Measurements from ENCODE around the gene ZEB1.

ZEB1 gene

DNA sequence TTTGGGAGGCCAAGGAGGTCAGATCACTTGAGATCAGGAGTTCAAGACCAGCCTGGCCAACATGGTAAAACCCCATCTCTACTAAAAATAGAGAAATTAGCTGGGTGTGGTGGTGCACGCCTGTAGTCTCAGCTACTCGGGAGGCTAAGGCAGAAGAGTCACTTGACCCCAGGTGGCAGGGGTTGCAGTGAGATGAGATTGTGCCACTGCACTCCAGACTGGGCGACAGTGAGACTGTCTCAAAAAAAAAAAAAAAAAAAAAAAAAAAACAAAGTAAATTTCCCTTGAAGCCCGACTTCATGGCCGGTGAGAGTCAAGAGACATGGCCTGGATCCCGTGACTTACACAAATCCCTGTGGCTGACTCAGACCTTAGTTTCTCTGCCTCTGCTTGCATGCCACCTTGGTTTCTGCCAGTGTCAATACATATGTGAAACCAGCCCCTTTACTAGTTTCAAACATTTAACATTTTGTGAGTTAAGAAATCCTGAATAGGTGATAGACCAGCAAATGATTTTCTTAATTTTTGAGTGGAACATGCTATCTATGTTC lies 62.8 kb downstream of the ZEB1 start:
- no CpG with 5 or more reads among the region's 6 CpGs for WGBS, 2 donors (ENCODE audit: extremely low coverage in 2 of 2, insufficient read length in 2 of 2, insufficient replicate concordance in 1 of 2)
- Histone ChIP-seq H3K27me3 (ENCODE audit: control insufficient read depth in 3 of 3, insufficient read depth in 3 of 3, low read depth in 1 of 3, low read length in 3 of 3) (no peaks in the 10 kb centered on the region), H3K4me2 (ENCODE audit: insufficient read depth, low read length, poor library complexity, severe bottlenecking) (no peak overlapping the region), H3K27ac (replicated peaks; ENCODE audit: low read length) (no peak overlapping the region), H3K23ac (ENCODE audit: low read depth, low read length, poor library complexity) (no peak overlapping the region), H3K14ac (ENCODE audit: low read length) (no peak overlapping the region), H2BK120ac (ENCODE audit: low read depth, low read length) (no peak overlapping the region), H2BK15ac (ENCODE audit: low read length) (no peak overlapping the region), H3K9me3 (replicated peaks in 1 of 2; ENCODE audit: control insufficient read depth in 2 of 2, insufficient read depth in 1 of 2, low read depth in 1 of 2, low read length in 2 of 2) (no peaks in the 10 kb centered on the region), H2BK12ac (ENCODE audit: low read length) (no peak overlapping the region), H2BK5ac (ENCODE audit: low read length) (no peak overlapping the region), H3K18ac (ENCODE audit: low read length) (no peak overlapping the region), H3K36me3 (replicated peaks in 1 of 2; ENCODE audit: control insufficient read depth in 2 of 2, insufficient read depth in 2 of 2, low read length in 2 of 2) (peaks cover 0 to 2% of the 10 kb centered on the region in 2 donors), H3K9ac (ENCODE audit: low read depth, low read length, poor library complexity) (no peak overlapping the region), H3K4ac (ENCODE audit: low read length) (no peak overlapping the region), H2AK5ac (ENCODE audit: low read depth, low read length) (no peak overlapping the region), H3K79me1 (ENCODE audit: low read depth, low read length) (no peaks in the 10 kb centered on the region), H2AFZ (ENCODE audit: low read length) (no peak overlapping the region), H4K91ac (ENCODE audit: low read depth, low read length, poor library complexity) (no peak overlapping the region), H4K8ac (ENCODE audit: low read depth, low read length) (no peak overlapping the region), H3K4me3 (ENCODE audit: low read length in 2 of 2) (no peak overlapping the region), H3K4me1 (ENCODE audit: control insufficient read depth in 2 of 2, insufficient read depth in 1 of 2, low read depth in 1 of 2, low read length in 2 of 2) (no peaks in the 10 kb centered on the region)
- no peak for DNase-seq (ENCODE audit: low spot score)

DNA sequence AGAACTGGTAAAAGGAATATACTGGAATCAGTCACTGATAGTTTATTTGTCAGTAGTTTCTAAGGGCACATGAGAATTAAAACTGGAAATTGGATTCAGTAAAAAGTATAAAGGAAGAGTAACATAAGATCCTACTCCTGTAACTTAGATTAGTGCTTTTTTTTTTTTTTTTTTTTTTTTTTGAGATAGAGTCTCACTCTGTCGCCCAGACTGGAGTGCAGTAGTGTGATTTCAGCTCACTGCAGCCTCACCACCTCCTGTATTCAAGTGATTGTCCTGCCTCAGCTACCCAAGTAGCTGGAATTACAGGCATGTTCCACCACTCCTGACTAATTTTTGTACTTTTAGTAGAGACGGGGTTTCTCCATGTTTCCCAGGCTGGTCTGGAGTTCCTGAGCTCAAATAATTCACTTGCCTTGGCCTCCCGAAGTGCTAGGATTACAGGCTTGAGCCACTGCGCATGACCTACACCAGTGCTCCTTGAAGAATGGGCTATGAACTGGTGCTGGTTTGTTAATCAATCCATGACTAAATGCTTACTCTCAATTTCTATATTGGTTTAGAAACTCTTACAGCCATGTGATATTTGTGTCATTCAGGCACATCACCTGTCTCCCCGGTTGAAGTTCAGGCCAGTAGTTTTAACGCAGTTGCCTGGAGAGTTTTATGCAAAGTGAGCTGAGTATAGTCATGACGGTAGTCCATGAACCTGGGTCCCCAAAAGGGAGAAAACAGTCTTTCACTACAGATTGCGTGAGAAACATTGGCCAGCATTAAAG lies 65.0 kb downstream of the ZEB1 start:
- Histone ChIP-seq H3K14ac (ENCODE audit: low read length) (no peak overlapping the region), H2BK15ac (ENCODE audit: low read length) (no peak overlapping the region), H3K27ac (replicated peaks; ENCODE audit: low read length) (no peak overlapping the region), H2BK5ac (ENCODE audit: low read length) (no peak overlapping the region), H3K27me3 (ENCODE audit: control insufficient read depth in 3 of 3, insufficient read depth in 3 of 3, low read depth in 1 of 3, low read length in 3 of 3) (no peaks in the 10 kb centered on the region), H3K4me3 (ENCODE audit: low read length in 2 of 2) (no peak overlapping the region), H3K18ac (ENCODE audit: low read length) (no peak overlapping the region), H3K4me2 (ENCODE audit: insufficient read depth, low read length, poor library complexity, severe bottlenecking) (no peak overlapping the region), H4K8ac (ENCODE audit: low read depth, low read length) (no peak overlapping the region), H3K36me3 (replicated peaks in 1 of 2; ENCODE audit: control insufficient read depth in 2 of 2, insufficient read depth in 2 of 2, low read length in 2 of 2) (peaks cover 3 to 20% of the 10 kb centered on the region in 2 donors), H3K4me1 (ENCODE audit: control insufficient read depth in 2 of 2, insufficient read depth in 1 of 2, low read depth in 1 of 2, low read length in 2 of 2) (no peaks in the 10 kb centered on the region), H2AK5ac (ENCODE audit: low read depth, low read length) (no peak overlapping the region), H3K9me3 (replicated peaks in 1 of 2; ENCODE audit: control insufficient read depth in 2 of 2, insufficient read depth in 1 of 2, low read depth in 1 of 2, low read length in 2 of 2) (no peaks in the 10 kb centered on the region), H2AFZ (ENCODE audit: low read length) (no peak overlapping the region), H3K23ac (ENCODE audit: low read depth, low read length, poor library complexity) (no peak overlapping the region), H2BK12ac (ENCODE audit: low read length) (no peak overlapping the region), H3K4ac (ENCODE audit: low read length) (no peak overlapping the region), H3K9ac (ENCODE audit: low read depth, low read length, poor library complexity) (no peak overlapping the region), H3K79me1 (ENCODE audit: low read depth, low read length) (no peaks in the 10 kb centered on the region), H4K91ac (ENCODE audit: low read depth, low read length, poor library complexity) (no peak overlapping the region), H2BK120ac (ENCODE audit: low read depth, low read length) (no peak overlapping the region)
- no peak for DNase-seq (ENCODE audit: low spot score)
- WGBS, 2 donors (ENCODE audit: extremely low coverage in 2 of 2, insufficient read length in 2 of 2, insufficient replicate concordance in 1 of 2) = no CpG with 5 or more reads among the region's 8 CpGs

DNA sequence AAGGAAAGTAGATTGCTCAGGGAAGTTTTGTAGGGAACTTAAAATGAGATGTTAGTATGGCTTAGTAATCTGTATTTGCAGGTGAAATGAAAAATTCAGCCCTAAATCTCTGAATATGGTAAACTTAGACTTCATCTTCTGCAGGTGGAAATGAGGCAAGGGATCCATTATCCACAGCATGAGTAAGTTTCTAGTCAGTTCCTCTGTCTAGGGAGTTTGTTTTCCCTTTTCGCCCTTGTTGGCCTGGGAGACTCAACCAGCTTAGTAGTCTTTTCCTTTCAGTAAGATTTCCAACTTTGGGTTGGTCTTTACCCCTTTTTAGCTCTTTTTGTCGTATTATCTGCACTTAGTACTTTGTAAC lies 65.6 kb downstream of the ZEB1 start:
- H2BK12ac ChIP-seq (ENCODE audit: low read length) = no peak overlapping the region
- peaks cover 3 to 24% of the 10 kb centered on the region in 2 donors for H3K36me3 ChIP-seq (replicated peaks in 1 of 2; ENCODE audit: control insufficient read depth in 2 of 2, insufficient read depth in 2 of 2, low read length in 2 of 2)
- no peak overlapping the region for H2BK15ac ChIP-seq (ENCODE audit: low read length)
- no peak overlapping the region for H3K18ac ChIP-seq (ENCODE audit: low read length)
- WGBS, 2 donors (ENCODE audit: extremely low coverage in 2 of 2, insufficient read length in 2 of 2, insufficient replicate concordance in 1 of 2) = no CpG with 5 or more reads among the region's 2 CpGs
- no peak overlapping the region for H4K8ac ChIP-seq (ENCODE audit: low read depth, low read length)
- H3K4me1 ChIP-seq (ENCODE audit: control insufficient read depth in 2 of 2, insufficient read depth in 1 of 2, low read depth in 1 of 2, low read length in 2 of 2) = no peaks in the 10 kb centered on the region
- no peak overlapping the region for H2BK5ac ChIP-seq (ENCODE audit: low read length)
- H2AFZ ChIP-seq (ENCODE audit: low read length) = no peak overlapping the region
- no peaks in the 10 kb centered on the region for H3K79me1 ChIP-seq (ENCODE audit: low read depth, low read length)
- H3K9me3 ChIP-seq (replicated peaks in 1 of 2; ENCODE audit: control insufficient read depth in 2 of 2, insufficient read depth in 1 of 2, low read depth in 1 of 2, low read length in 2 of 2) = no peaks in the 10 kb centered on the region
- H3K27me3 ChIP-seq (ENCODE audit: control insufficient read depth in 3 of 3, insufficient read depth in 3 of 3, low read depth in 1 of 3, low read length in 3 of 3) = no peaks in the 10 kb centered on the region
- no peak overlapping the region for H3K4me2 ChIP-seq (ENCODE audit: insufficient read depth, low read length, poor library complexity, severe bottlenecking)
- H3K27ac ChIP-seq (replicated peaks; ENCODE audit: low read length) = no peak overlapping the region
- no peak overlapping the region for H3K4me3 ChIP-seq (ENCODE audit: low read length in 2 of 2)
- no peak for DNase-seq (ENCODE audit: low spot score)
- H3K4ac ChIP-seq (ENCODE audit: low read length) = no peak overlapping the region
- H3K14ac ChIP-seq (ENCODE audit: low read length) = no peak overlapping the region
- H2BK120ac ChIP-seq (ENCODE audit: low read depth, low read length) = no peak overlapping the region
- no peak overlapping the region for H3K9ac ChIP-seq (ENCODE audit: low read depth, low read length, poor library complexity)
- no peak overlapping the region for H2AK5ac ChIP-seq (ENCODE audit: low read depth, low read length)
- no peak overlapping the region for H3K23ac ChIP-seq (ENCODE audit: low read depth, low read length, poor library complexity)
- no peak overlapping the region for H4K91ac ChIP-seq (ENCODE audit: low read depth, low read length, poor library complexity)

DNA sequence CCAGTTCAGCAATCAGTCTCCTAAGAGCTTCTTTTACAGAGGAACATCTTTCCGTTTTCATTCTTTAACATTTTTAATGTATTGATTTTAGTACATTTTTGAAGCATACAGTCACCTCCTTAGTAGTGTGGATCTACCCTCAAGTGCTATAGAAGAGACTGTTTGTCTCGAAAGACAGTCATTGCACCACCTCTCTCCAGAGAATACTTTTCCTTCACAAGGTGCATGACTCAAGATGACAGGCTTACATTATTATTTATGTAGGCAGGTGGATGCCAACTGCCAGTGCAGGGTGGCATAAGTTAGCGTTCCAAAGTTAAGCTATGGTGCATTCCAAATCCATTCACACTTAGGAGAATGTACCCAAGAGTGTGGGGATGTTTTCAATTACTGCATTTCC lies 71.8 kb downstream of the ZEB1 start:
- no peak overlapping the region for H3K14ac ChIP-seq (ENCODE audit: low read length)
- no peaks in the 10 kb centered on the region for H3K79me1 ChIP-seq (ENCODE audit: low read depth, low read length)
- no peak overlapping the region for H4K91ac ChIP-seq (ENCODE audit: low read depth, low read length, poor library complexity)
- H3K18ac ChIP-seq (ENCODE audit: low read length) = no peak overlapping the region
- no peak overlapping the region for H4K8ac ChIP-seq (ENCODE audit: low read depth, low read length)
- no peak for DNase-seq (ENCODE audit: low spot score)
- H2AK5ac ChIP-seq (ENCODE audit: low read depth, low read length) = no peak overlapping the region
- no peak overlapping the region for H3K27ac ChIP-seq (replicated peaks; ENCODE audit: low read length)
- H3K27me3 ChIP-seq (ENCODE audit: control insufficient read depth in 3 of 3, insufficient read depth in 3 of 3, low read depth in 1 of 3, low read length in 3 of 3) = no peaks in the 10 kb centered on the region
- peaks cover 0 to 3% of the 10 kb centered on the region in 2 donors for H3K4me1 ChIP-seq (ENCODE audit: control insufficient read depth in 2 of 2, insufficient read depth in 1 of 2, low read depth in 1 of 2, low read length in 2 of 2)
- no peak overlapping the region for H2BK15ac ChIP-seq (ENCODE audit: low read length)
- H3K4me2 ChIP-seq (ENCODE audit: insufficient read depth, low read length, poor library complexity, severe bottlenecking) = no peak overlapping the region
- H2AFZ ChIP-seq (ENCODE audit: low read length) = no peak overlapping the region
- no peak overlapping the region for H3K23ac ChIP-seq (ENCODE audit: low read depth, low read length, poor library complexity)
- no peak overlapping the region for H3K4me3 ChIP-seq (ENCODE audit: low read length in 2 of 2)
- WGBS, 2 donors (ENCODE audit: extremely low coverage in 2 of 2, insufficient read length in 2 of 2, insufficient replicate concordance in 1 of 2) = no CpG with 5 or more reads among the region's 3 CpGs
- H3K9ac ChIP-seq (ENCODE audit: low read depth, low read length, poor library complexity) = no peak overlapping the region
- H3K9me3 ChIP-seq (replicated peaks in 1 of 2; ENCODE audit: control insufficient read depth in 2 of 2, insufficient read depth in 1 of 2, low read depth in 1 of 2, low read length in 2 of 2) = no peaks in the 10 kb centered on the region
- H2BK12ac ChIP-seq (ENCODE audit: low read length) = no peak overlapping the region
- no peak overlapping the region for H2BK120ac ChIP-seq (ENCODE audit: low read depth, low read length)
- H3K36me3 ChIP-seq (replicated peaks in 1 of 2; ENCODE audit: control insufficient read depth in 2 of 2, insufficient read depth in 2 of 2, low read length in 2 of 2) = peaks cover 5 to 35% of the 10 kb centered on the region in 2 donors
- H2BK5ac ChIP-seq (ENCODE audit: low read length) = no peak overlapping the region
- no peak overlapping the region for H3K4ac ChIP-seq (ENCODE audit: low read length)
